DMS53 treated with DMSO at 0.1 percent for 48 hours (cell line): ENCODE results near the gene LTBP1.

Experiments used
- DNase-seq: peaks from one replicate; lab custom pipeline; 2025; ENCODE audit not compliant: unreplicated experiment; lab: John Stamatoyannopoulos, UW

LTBP1 gene

DNA sequence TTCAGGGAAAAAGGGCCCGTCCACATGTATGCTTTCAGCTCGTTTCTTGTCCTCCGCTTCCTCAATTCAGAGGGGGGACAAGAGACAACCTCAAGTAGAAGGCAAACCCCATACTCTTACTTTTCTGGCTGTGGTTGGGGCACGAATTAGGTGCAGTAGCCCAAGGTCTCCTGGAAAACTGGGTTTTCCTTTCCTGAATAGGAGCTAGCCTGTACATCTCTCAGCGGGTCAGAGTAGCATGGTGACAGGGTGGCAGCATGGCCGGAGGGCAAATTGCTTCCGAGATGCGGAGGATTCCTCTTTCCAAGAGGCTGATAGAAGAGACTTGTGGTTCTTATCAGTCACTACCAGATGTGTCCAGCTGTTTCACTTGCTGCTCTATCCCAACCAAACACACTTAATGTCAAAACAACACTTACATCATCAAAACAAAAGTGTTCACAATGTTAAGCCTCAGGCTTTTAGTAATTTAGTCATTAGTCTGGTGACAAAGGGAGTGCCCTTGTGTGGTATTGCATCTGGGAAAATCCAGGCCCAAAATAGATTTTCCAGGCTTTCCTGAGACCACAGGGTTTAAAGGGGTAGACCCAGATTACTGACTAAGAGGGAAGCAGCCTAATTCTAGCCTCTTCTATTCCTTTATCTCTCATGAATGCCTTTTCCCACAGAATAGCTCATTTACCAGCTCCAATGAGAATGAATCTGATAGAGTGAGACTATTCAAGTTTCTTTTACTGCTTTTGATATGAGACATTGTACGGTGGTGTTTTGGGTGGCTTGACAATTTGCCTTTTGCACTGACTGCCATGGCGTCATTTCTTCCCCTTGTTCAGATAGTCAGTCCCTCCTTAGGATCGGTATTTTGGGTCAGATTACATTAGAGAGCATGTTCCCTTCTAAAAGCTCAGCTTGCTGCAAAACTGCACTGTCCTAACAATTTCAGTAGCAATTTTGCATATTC, 162.0 kb downstream of the LTBP1 start:
- DNase-seq: no peak

- no peak for DNase-seq
These were observed 163.7 kb downstream of the LTBP1 start for GRCh38 chr2:33110461-33110860.

GRCh38 chr2:33111002-33111446, 164.3 kb downstream of the LTBP1 start:
- DNase-seq: no peak

- no peak for DNase-seq
These were observed 168.4 kb downstream of the LTBP1 start for GRCh38 chr2:33115196-33115595.

DNA sequence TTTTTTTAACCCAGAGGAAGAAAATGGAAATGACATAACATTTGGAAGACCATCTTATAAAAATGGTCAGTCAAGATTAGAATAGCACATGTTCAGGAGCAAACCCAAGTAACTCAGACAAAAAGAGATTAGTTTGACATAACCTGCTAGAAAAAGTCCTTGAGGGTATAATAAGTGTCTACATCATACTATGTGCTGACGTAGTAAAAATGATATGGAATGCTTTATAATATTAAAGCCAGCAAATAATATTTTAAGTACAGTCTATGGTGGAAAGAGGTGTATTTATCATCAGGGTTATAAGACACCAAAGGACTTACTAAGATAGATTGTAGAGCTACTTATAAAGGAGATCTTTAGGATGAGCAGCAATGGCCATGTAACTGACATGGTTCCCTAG, 169.0 kb downstream of the LTBP1 start:
- no peak for DNase-seq

GRCh38 chr2:33116799-33117198, 170.0 kb downstream of the LTBP1 start:
- DNase-seq: no peak

DNA sequence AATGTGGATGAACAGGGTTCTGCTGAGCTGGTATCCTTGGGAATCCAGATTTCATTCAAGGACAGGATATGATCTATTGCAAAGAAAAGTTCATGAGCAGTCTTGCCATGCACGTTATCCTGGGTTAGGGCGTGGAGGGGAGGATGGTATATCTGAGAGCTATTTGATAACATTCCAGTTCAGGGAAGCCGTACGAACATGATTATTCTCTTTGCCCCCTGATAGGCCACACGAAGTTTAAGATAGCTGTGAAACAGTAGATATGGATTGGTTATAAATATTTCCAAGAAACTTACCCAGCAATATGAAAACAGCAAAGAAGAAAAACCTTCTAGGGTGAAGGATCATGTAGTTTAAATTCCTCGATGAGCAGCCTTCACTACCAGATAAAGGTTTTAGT, 171.9 kb downstream of the LTBP1 start:
- no peak for DNase-seq

DNA sequence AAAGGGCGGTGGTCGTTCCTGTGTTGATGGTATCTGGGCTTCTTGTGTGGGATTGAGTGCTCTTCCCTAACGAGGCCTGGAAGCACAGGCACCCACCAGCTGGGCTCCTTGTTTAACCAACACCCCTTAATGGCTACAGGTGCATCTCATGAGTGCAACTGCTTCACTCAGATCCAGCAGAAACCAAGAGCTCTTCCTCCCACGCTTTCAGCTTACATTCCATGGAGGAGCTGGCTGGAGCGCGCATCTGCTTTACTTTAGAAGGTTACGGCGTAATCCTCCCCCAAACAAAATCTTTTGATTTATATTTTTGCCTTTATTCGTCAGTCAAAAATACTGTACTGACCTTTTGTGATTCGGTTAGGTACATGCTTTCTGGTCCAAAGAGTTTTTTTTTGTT, 174.7 kb downstream of the LTBP1 start:
- DNase-seq: no peak

- no peak for DNase-seq
These were observed 175.2 kb downstream of the LTBP1 start for GRCh38 chr2:33121925-33122324.

- no peak for DNase-seq
These were observed 176.0 kb downstream of the LTBP1 start for GRCh38 chr2:33122726-33123125.

DNA sequence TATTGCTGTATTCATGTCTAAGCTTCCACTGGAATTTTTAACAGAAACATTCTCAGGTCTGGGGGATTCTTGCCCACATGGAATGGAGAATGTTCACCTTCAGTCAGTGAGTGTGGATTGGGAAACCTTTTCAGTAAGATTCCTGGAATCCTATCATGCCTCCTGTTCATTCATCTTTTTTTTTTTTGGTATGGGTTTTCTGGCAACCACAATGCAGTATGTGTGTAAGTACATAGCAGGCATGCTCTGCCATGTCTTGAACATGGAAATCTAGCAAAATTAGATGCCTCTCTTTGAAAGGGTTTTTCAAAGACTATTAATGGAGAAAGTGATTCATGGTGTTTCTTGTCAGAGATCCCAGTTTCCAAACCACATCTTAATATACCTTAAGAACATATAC, 176.5 kb downstream of the LTBP1 start:
- no peak for DNase-seq

- no peak for DNase-seq
These were observed 179.8 kb downstream of the LTBP1 start for GRCh38 chr2:33126552-33126951.

- no peak for DNase-seq
These were observed 180.2 kb downstream of the LTBP1 start for GRCh38 chr2:33126958-33127357.

- no peak for DNase-seq
These were observed 182.7 kb downstream of the LTBP1 start for GRCh38 chr2:33129263-33130053.

DNA sequence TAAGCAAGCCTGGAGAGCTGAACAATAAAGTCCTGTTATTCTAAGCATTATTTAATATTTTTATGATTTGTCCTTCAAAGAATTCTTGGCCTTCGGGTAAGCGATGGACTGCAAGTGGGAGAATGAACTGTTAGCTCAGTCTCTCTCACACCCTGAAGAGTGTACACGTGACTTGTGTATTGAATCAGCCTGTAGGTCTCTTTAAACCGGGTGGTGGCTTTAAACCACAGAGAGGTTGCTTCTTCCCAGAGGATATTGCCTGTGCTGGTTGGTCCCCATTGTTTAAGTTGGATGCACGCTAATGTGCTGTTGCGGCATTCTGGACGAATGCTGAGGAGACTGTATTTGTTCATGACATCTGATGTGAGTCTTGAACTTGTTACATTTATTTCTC, 183.3 kb downstream of the LTBP1 start:
- no peak for DNase-seq

DNA sequence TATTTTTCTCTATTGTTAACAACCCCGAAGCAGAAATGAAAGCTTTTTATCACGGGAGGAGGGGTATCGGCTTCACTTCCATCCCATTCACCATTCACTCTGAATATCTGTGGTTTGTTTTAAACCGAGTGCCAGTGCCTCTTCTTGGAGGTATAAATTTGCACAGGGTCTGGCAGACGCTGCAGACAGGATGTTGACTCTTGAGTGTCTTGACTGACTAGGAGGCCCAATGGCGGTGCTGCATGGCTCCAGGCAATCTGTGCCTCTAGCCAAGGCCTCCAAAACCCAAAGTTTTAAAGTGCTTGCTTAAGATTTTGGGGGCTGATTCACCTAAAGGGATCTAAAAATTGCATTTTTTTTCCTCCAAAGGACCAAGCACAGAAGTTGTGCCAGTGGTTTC, 183.8 kb downstream of the LTBP1 start:
- DNase-seq: no peak

- no peak for DNase-seq
These were observed 184.4 kb downstream of the LTBP1 start for GRCh38 chr2:33131111-33131510.

DNA sequence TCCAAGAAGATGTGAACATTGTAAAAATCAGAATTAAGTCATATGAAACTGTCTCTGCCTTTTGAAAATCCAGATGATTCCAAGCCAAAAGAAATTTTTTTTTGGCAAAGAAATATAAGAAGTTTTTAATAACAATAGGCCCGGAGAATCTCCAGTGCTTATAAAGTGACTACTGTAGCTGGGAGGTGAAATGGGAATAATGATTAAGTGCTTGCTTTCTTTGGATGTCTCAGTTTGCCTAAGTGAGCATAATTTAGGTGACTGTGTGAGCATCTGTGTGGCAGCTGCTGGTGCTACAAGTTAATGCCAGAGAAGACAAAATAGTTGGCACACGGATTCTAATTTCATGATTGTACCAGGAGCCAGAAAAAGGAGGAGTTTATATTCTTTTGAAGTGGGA, 185.0 kb downstream of the LTBP1 start:
- no peak for DNase-seq

DNA sequence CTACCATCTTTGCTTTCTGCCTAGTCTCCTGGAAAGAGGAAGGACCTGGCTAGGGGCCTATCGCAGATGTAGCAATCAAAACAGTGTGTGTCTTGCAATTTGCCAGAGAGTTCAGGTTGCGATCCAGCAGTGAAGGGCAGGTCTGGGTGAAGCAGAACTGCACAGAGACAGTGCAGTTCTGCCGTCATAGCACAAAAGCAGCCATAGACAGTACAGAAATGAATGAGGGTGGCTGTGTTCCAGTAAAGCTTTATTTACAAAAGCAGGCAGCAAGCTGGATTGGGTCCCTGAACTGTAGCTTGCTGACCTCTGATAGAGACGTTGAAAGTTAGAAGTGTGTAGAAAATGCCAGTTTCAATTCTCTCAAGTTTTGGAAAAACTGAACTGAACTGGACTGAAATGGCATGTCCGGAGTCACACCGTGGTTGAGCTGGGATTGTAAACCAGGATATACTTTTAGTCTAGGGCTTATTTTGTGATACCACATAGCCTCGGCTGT, 186.8 kb downstream of the LTBP1 start:
- no peak for DNase-seq

- peak; percentile 7 for DNase-seq
These were observed 187.5 kb downstream of the LTBP1 start for GRCh38 chr2:33134086-33134771.
